K562 (cell line): ENCODE data around the gene QKI. TPM values are rescaled to one million over a fixed set of nuclear protein-coding genes. Genes with fewer than 3 reads are reported as not detected.
A peak's percentile ranks its signal among the peaks of the same experiment; 100 is the strongest.

ENCODE experiments used
- ATF4 ChIP-seq: fragments of 450-650 bp; formaldehyde crosslinking; IDR thresholded peaks from 2 replicates; pipeline ENCODE4 v1.4.0; 2022; ENCODE audit warnings: mild to moderate bottlenecking, moderate library complexity
- CBFA2T3 ChIP-seq: fragments of 450-650 bp; IDR thresholded peaks from 2 replicates; pipeline ENCODE4 v1.6.1; 2017
- CTBP1 ChIP-seq: fragments of 450-650 bp; IDR thresholded peaks from 2 replicates; pipeline ENCODE4 v1.6.1; 2016; ENCODE audit warnings: borderline replicate concordance
- NFE2L1 ChIP-seq: fragments of 450-650 bp; IDR thresholded peaks from 2 replicates; pipeline ENCODE4 v1.6.1; 2016; ENCODE audit warnings: missing genetic modification characterization, low read depth, mild to moderate bottlenecking, missing compliant biosample characterization, moderate library complexity, borderline replicate concordance
- NR2C1 ChIP-seq, 2 experiments: fragments of 450-650 bp; IDR thresholded peaks; 2 replicates each; pipeline ENCODE4 v1.6.1; 2017; ENCODE audit warnings: mild to moderate bottlenecking in 2 of 2, antibody characterized with exemption in 1 of 2, inconsistent platforms in 1 of 2, missing compliant biosample characterization in 1 of 2, missing genetic modification characterization in 1 of 2
- NR2C2 ChIP-seq, 2 experiments: fragments of 200-800 bp in 1 of 2; sonication (Bioruptor generic) in 1 of 2; sonication (generic) in 1 of 2; formaldehyde crosslinking in 1 of 2; IDR thresholded peaks; 2 replicates each; pipeline versions ENCODE4 v1.6.1 to v1.8.0; 2016 to 2022; ENCODE audit warnings: mild to moderate bottlenecking in 1 of 2, missing compliant biosample characterization in 1 of 2, missing genetic modification characterization in 1 of 2, missing genetic modification reagents in 1 of 2
- PREB ChIP-seq: sonication (generic); formaldehyde crosslinking; IDR thresholded peaks from 2 replicates; pipeline ENCODE4 v1.8.1; 2023; ENCODE audit warnings: mild to moderate bottlenecking, missing genetic modification reagents
- SMARCA4 ChIP-seq: fragments of 450-650 bp; IDR thresholded peaks from 2 replicates; pipeline ENCODE4 v1.6.1; 2016
- SMARCC2 ChIP-seq: fragments of 450-650 bp; IDR thresholded peaks from 2 replicates; pipeline ENCODE4 v1.6.1; 2017; ENCODE audit warnings: antibody characterized with exemption, moderate library complexity, mild to moderate bottlenecking, low read depth
- polyA plus RNA-seq, 8 experiments: library from polyadenylated mRNA; depleted of rRNA in 4 of 8; stranded (reverse) in 5 of 8; unstranded in 3 of 8; fragments of >200 nt; fragmentation: Nextera tagmentation in 2 of 8; fragmentation: Illumina TruSeq in 1 of 8; extraction: Ambion mirVana in 2 of 8; extraction: Trizol in 1 of 8; gene quantifications; 2 replicates each; pipeline versions ENCODE4 v1.2.1 to v1.2.3, GENCODE V29; 2011 to 2014; ENCODE audit warnings: inconsistent platforms in 1 of 8, missing spikeins in 1 of 8
- total RNA-seq, 7 experiments: library from RNA; depleted of rRNA in 6 of 7; stranded (reverse); fragments of >200 nt in 6 of 7; fragmentation: Illumina TruSeq in 2 of 7; extraction: Trizol in 2 of 7; gene quantifications; 2 replicates each; pipeline versions ENCODE4 v1.2.1 to v1.2.3, GENCODE V29; 2011 to 2021; ENCODE audit warnings: low replicate concordance in 1 of 7

The QKI gene
- total and polyA plus RNA-seq, 9 of the 15 experiments (the other 6 are each of a cell fraction or from before 2014, with no cell fraction given), result 20.4 to 215 (median 123) TPM

- TF ChIP-seq PREB (CRISPR knock-in tag) (peak; percentile 95), SMARCA4 (peak; percentile 86), SMARCC2 (peak; percentile 74; the same call in 1 of the 2 replicates), CTBP1 (peak; percentile 45; the same call in 1 of the 2 replicates), ATF4 (CRISPR knock-in tag) (no peak), NR2C2 (CRISPR knock-in tag; IDR thresholded peaks at IDR 0.05) (no peak), NR2C2 (tag; IDR thresholded peaks at IDR 0.05) (peak; percentile 62), NR2C1 (IDR thresholded peaks at IDR 0.05) (0 out of 2 replicates have a peak, but pooled peaks have one; percentile 37), NR2C1 (tag; IDR thresholded peaks at IDR 0.05) (peak; percentile 47), CBFA2T3 (peak; percentile 13; the same call in 1 of the 2 replicates), NFE2L1 (tag) (peak; percentile 44; the same call in 1 of the 2 replicates)
These were observed 99.2 kb downstream of the QKI start (continued) for GRCh38 chr6:163513570-163514166.
